GM21723 (cell line): ENCODE data around the gene SLC45A3.

Source experiments
- ATAC-seq: cut with Tn5 transposase; IDR thresholded peaks from one replicate; pipeline ENCODE4 v1.9.1; 2021; ENCODE audit warnings: mild to moderate bottlenecking, moderate library complexity; ENCODE audit not compliant: unreplicated experiment

The SLC45A3 gene

DNA sequence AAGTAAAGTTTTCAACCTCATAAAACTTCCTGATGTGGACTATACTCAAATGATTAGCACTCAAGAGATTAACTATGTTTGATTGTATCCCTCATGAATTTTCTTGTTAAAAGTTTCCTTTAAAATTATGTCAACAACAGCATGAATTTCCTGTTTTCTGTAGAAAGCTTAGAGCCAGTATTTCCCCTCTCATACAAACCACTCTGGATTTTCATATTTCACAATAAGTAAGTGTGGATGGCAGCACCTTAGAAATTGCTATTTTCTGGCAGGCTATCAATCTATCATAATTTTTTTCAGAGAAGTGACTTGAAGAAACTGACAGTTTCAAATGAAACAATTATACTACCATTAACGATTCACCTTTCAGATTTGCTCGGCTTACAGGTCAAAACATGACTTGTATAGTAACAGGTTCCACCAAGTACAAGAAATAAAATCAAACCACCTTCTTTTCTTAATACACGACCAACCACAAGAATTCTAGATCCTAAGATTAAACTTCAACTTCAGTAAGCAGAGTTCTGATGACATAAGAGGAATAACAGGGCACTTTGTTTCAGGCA, 69.3 kb downstream of the SLC45A3 start:
- no peak for ATAC-seq

DNA sequence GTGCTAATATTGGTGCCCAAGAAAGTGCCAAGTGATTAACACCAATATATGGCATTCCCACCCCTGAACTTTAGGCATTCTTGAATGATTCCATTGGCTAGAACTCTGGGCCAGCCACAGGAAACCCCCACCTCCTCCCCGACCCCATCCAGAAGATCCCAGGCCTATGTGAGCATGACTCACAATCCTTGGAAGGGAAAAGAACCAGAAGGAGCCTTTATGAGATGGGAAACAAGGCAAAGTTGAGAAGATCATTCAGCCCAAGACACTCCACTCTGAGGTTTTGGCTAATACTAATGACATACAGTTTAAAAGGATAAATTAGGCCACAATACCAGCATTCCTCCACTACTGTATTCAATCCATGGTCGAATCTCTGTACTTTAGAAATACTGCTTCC, 70.3 kb downstream of the SLC45A3 start:
- no peak for ATAC-seq
